ENCODE measurements around the gene ELAPOR2. TPM values are rescaled to one million over a fixed set of nuclear protein-coding genes. Genes with fewer than 3 reads are reported as not detected.

ELAPOR2 gene
- total and polyA plus RNA-seq, 9 of the 15 experiments (the other 6 are each of a cell fraction or from before 2014, with no cell fraction given): 9.2 to 72.0 (median 35.0) TPM

- TF ChIP-seq RNF219 (CRISPR knock-in tag; IDR thresholded peaks at IDR 0.05) (no peak), BCOR (IDR thresholded peaks at IDR 0.05) (no peak), HMBOX1 (IDR thresholded peaks at IDR 0.05) (0 out of 2 replicates have a peak, but pooled peaks have one; percentile 20), NCOR1 (IDR thresholded peaks at IDR 0.05) (peak; percentile 45), NR2C2 (CRISPR knock-in tag; IDR thresholded peaks at IDR 0.05) (no peak), NR2C2 (tag; IDR thresholded peaks at IDR 0.05) (no peak), PRDM10 (IDR thresholded peaks at IDR 0.05; ENCODE audit: partially characterized antibody) (peak; percentile 36), DEAF1 (CRISPR knock-in tag; IDR thresholded peaks at IDR 0.05) (no peak), ETV5 (CRISPR knock-in tag; IDR thresholded peaks at IDR 0.05; ENCODE audit: low read depth) (no peak), ARID1B (IDR thresholded peaks at IDR 0.05) (peak; percentile 71), PBX2 (CRISPR knock-in tag; IDR thresholded peaks at IDR 0.05; ENCODE audit: low read depth) (no peak), PBX2 (tag; conservative IDR thresholded peaks at IDR 0.05; ENCODE audit: low read depth) (0 out of 2 replicates have a peak, but pooled peaks have one; percentile 13), CSDE1 (IDR thresholded peaks at IDR 0.05) (no peak), TCF15 (CRISPR knock-in tag; IDR thresholded peaks at IDR 0.05) (no peak), MAFK (IDR thresholded peaks at IDR 0.05; ENCODE audit: low read length) (no peak), TEAD1 (CRISPR knock-in tag; IDR thresholded peaks at IDR 0.05) (no peak)
Measured at GRCh38 chr7:87107949-87108776, 48.7 kb upstream of the ELAPOR2 start (continued).

Data from K562 (cell line).